GM19035 (cell line): ENCODE data around the gene GPR35.

Source experiments
- ATAC-seq: cut with Tn5 transposase; IDR thresholded peaks from one replicate; pipeline ENCODE4 v1.9.1; 2021; ENCODE audit not compliant: unreplicated experiment

Gene GPR35

GRCh38 chr2:240588669-240589068, 36.6 kb upstream of the GPR35 start:
- no peak for ATAC-seq

- no peak for ATAC-seq
These were observed 35.9 kb upstream of the GPR35 start for GRCh38 chr2:240589375-240589774.

- no peak for ATAC-seq
These were observed 35.3 kb upstream of the GPR35 start for GRCh38 chr2:240589850-240590525.

GRCh38 chr2:240590681-240591111, 34.6 kb upstream of the GPR35 start:
- ATAC-seq: no peak

- no peak for ATAC-seq
These were observed 34.1 kb upstream of the GPR35 start for GRCh38 chr2:240591226-240591625.

- no peak for ATAC-seq
These were observed 33.5 kb upstream of the GPR35 start for GRCh38 chr2:240591784-240592183.

- no peak for ATAC-seq
These were observed 32.1 kb upstream of the GPR35 start for GRCh38 chr2:240593026-240593702.

GRCh38 chr2:240593703-240594451, 31.4 kb upstream of the GPR35 start:
- ATAC-seq: no peak

- no peak for ATAC-seq
These were observed 30.5 kb upstream of the GPR35 start for GRCh38 chr2:240594511-240595380.

- ATAC-seq: no peak
These were observed 29.8 kb upstream of the GPR35 start for GRCh38 chr2:240595381-240596079.

GRCh38 chr2:240596080-240596460, 29.2 kb upstream of the GPR35 start:
- ATAC-seq: no peak

GRCh38 chr2:240596491-240596931, 28.8 kb upstream of the GPR35 start:
- no peak for ATAC-seq

- no peak for ATAC-seq
These were observed 28.2 kb upstream of the GPR35 start for GRCh38 chr2:240597054-240597418.

GRCh38 chr2:240597419-240598181, 27.7 kb upstream of the GPR35 start:
- ATAC-seq: no peak

GRCh38 chr2:240598311-240598911, 26.9 kb upstream of the GPR35 start:
- no peak for ATAC-seq

- ATAC-seq: no peak
These were observed 26.1 kb upstream of the GPR35 start for GRCh38 chr2:240599141-240599583.

GRCh38 chr2:240600451-240600961, 24.8 kb upstream of the GPR35 start:
- ATAC-seq: no peak

GRCh38 chr2:240601061-240601830, 24.0 kb upstream of the GPR35 start:
- ATAC-seq: no peak
